GM21447 (cell line): ENCODE measurements around the gene DEFB125.
"Not testable (repeated sequence)": the region's sequence is repeated elsewhere in the genome, so short reads cannot be mapped to it uniquely, and the experiment has no call there.

Experiments
- ATAC-seq: cut with Tn5 transposase; IDR thresholded peaks from one replicate; pipeline ENCODE4 v1.9.1; 2021; ENCODE audit not compliant: unreplicated experiment

DEFB125 gene, protein sequence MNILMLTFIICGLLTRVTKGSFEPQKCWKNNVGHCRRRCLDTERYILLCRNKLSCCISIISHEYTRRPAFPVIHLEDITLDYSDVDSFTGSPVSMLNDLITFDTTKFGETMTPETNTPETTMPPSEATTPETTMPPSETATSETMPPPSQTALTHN

DNA sequence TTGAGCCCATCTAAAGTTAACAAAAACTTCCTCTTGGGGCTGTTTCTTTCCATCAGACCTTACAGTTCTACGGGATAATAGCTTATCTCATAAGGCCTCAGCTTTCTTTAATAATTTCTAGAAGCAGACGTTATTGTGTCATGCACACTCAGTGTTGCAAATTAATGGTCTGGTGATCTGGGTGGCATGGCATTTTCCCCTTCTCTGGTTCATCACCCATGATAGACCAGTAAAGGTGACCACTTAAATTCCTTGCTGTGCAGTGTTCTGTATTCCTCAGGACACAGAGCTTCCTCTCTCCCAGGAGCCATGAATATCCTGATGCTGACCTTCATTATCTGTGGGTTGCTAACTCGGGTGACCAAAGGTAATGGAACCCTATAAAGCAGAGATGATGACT lies at the start of gene DEFB125:
Gene DEFB125, plus strand, starts transcription at position 272 of the 400 bp plus-strand sequence. Its CDS starts 38 bp downstream, at position 310.
- ATAC-seq = no peak

DNA sequence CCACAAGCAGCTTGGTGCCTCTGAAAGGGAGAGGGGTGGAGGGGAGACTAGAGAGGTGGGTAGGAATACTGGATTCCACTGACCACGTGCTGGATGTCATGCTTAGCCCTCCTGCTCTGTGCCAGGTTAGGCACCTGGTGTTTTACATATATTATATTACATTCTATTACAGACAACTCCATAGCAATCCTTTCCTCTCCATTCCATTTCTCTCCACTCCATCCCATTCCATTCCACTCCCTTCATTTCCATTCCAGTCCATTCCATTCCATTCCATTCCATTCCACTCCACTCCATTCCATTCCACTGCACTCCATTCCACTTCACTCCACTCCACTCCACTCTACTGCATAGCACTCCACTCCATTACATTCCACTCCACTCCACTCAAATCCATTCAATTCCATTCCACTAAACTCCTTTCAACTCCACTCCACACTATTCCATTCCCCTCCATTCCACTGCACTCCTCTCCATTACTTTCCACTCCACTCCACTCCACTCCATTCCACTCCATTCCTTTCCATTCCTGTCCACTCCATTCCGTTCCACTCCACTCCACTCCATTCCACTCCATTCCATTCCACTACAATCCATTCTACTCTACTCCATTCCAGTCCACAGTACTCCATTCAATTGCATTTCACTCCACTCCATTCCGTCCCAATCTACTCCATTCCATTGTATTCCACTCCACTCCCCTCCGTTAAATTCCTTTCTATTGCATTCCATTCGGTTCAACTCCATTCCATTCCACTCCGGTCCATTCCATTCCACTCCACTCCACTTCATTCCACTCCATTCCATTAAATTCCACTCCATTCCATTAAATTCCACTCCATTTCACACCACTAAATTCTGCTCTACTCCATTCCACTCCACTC lies 27.2 kb upstream of the DEFB125 start:
- ATAC-seq = no peak

DNA sequence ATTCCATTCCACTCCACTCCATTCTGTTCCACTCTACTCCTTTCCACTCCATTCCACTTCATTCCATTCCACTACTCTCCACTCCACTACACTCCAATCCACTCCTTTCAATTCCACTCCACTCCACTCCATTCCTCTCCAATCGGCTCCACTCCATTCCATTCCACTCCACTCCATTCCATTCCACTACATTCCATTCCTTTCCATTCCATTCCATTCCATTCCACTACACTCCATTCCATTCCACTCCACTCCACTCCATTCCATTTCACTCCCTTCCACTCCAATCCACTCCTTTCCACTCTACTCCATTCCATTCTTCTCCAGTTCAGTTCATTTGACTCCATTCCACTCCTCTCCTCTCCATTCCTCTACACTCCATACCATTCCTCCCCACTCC lies 26.2 kb upstream of the DEFB125 start:
- no peak for ATAC-seq

DNA sequence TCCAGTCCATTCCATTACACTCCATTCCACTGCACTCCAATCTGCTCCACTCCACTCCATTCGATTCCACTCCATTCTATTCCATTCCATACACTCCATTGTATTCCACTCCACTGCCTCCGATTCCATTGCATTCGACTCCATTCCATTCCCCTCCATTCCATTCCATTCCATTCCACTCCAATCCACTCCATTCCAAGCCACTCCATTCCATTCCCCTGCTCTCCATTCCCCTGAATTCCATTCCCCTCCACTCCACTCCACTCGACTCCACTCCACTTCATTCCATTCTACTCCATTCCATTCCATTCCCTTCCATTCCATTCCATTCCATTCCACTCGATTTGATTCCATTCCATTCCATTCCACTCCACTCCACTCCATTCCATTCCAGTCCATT lies 25.7 kb upstream of the DEFB125 start:
- no peak for ATAC-seq

DNA sequence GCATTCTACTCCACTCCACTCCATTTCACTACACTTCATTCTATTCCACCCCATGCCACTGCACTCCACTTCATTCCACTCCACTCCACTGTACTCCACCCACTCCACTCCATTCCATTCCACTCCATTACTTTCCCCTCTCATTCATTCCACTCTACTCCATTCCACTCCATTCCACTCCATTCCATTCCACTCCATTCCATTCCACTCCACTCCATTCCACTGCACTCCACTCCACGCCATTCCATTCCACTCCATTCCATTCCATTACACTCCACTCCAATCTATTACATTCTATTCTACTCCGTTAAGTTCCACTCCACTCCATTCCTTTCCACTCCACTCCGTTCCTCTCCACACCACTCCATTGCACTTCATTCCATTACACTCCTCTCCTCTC lies 25.0 kb upstream of the DEFB125 start:
- ATAC-seq = no peak

DNA sequence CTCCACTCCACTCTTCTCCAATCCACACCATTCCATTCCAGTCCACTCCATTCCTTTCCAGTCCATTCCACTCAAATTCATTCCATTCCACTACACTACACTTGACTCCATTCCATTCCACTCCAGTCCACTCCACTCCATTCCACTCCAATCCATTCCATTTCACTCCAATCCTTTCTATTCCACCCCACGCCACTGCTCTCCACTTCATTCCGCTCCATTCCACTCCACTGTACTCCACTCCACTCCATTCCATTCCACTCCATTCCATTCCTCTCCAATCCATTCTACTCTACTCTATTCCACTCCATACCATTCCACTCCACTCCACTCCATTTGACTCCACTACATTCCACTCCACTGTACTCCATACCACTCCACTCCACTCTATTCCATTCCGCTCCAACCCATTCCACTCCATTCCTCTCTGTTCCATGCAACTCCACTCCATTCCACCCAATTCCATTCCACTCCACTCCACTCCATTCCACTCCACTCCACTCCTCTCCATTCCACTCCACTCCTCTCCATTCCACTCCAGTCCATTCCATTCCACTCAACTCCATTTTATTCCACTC lies 23.4 kb upstream of the DEFB125 start:
- no peak for ATAC-seq

DNA sequence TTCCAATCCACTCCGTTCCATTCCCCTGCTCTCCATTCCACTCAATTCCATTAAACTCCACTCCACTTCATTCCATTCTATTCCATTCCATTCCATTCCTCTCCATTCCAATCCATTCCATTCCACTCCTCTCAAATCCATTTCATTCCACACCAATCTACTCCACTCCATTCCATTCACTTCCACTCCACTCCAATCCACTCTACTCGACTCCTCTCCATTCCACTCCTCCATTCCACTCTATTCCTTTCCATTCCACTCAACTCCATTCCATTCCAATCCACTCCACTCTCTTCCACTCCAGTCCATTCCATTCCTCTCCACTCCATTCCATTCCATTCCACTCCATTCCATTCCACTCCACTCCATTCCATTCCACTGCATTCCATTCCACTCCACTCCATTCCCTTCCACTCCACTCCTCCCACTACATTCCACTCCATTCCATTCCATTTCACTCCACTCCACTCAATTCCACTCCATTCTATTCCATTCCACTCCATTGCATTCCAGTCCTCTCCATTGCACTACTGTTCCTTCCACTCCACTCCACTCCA lies 22.6 kb upstream of the DEFB125 start:
- ATAC-seq = no peak

DNA sequence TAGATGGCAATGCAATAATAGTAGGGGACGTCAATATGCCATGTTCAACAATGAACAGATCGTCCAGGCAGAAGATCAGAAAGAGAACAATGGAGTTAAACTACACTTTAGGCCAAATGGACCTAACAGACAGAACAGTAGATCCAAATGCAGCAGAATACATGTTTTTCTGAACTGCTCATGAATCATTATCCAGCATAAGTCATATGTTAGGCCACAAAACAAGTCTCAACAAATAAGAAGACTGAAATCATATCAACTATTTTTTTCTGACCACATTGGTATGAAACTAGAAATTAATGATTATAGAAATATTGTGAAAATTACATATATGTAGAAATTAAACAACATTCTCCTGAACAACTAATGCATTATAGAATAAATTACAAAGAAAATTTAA lies 10.2 kb upstream of the DEFB125 start:
- ATAC-seq = no peak

DNA sequence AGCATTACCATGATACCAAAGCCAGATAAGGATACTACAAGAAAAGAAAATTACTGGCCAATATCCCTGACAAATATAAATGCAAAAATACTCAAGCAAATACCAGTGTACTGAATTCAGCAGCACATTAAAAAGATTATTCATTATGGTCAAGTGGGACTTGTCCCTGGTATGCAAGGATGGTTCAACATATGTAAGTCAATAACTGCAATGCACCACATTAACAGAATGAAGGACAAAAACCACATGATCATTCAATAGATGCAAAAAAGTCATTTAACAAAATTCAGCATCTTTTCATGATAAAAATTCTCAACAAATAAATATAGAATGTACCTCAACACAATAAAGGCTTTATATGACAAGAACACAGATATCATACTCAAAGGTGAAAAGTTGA lies 9.1 kb upstream of the DEFB125 start:
- no peak for ATAC-seq

DNA sequence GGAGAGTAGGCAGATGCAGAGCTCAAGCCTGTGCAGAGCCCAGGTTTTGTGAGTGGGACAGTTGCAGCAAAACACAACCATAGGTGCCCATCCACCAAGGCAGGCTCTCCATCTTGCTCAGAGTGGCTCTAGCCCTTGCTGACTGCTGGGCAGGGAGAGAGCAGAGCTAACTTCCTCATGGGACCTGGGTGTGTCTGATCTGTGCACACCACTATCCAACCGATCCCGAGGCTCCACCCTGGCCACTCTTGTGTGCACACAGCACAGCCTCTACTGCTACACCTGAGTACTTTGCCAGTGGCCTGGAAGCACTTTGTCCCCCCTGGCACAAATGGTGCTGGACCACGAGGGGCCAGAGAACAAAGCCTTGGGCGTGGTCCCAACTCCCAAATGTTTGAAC lies 7.9 kb upstream of the DEFB125 start:
- ATAC-seq = no peak

DNA sequence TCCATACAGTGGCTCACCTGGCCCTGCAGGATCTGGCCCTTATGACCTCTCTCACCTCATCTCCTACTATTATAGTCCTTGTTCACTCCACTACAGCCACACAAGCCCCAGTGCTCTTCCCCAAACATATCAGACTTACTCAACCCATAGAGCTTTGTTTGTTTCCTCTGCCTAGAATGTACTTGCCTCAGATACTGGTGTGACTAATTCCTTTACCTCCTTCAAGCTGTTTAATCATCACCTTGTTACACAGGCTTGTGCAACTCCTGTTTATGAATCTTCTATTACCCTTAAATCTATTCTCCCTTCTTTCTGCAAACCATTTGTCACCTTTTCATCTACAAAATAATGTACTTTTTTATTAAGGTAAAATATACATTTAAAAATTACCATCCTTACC lies 3.2 kb downstream of the DEFB125 start:
- no peak for ATAC-seq

DNA sequence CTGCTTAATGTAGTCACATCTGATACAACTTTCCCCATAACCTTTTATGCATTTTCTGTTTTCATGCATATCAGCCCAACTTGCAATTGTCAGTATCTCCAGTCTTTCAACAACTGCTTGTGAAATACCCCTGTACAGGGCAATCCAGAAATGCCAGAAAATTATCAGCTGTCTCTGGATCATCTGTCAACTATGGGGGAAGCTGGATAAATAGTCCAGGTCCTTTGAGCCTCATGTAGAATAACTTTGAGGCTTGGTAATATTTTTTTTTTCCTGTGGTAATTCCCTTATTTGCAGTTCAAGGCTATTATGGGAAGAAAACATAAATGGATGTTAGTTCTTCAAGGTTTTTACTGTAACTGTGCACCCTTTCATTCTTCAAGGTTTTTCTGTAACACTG lies 6.2 kb downstream of the DEFB125 start:
- ATAC-seq = no peak

DNA sequence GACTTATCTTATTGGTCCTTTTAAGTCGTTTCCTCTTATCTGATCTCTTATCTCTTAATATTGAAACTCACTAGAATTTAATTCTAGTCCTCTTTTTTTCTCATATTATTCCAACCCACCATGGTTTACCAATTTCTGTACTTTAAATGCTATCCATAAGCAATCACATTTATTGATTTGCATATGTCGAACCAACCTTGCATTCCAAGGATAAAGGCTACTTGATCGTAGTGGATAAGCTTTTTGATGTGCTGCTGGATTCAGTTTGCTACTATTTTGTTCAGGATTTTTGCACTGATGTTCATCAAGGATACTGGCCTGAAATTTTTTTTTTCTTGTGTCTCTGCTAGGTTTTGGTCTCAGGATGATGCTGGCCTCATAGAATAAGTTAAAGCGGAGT lies 7.7 kb downstream of the DEFB125 start:
- ATAC-seq = no peak

DNA sequence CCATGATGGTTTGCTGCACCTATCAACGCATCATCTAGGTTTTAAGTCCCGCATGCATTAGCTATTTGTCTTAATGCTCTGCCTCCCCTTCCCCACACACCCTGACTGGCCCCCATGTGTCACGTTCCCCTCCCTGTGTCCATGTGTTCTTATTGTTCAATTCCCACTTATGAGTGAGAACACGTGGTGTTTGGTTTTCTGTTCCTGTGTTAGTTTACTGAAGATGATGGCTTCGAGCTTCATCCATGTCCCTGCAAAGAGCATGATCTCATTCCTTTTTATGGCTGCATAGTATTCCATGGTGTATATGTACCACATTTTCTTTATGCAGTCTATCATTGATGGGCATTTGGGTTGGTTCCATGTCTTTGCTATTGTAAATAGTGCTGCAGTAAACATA lies 10.2 kb downstream of the DEFB125 start:
- ATAC-seq = not testable (repeated sequence)

DNA sequence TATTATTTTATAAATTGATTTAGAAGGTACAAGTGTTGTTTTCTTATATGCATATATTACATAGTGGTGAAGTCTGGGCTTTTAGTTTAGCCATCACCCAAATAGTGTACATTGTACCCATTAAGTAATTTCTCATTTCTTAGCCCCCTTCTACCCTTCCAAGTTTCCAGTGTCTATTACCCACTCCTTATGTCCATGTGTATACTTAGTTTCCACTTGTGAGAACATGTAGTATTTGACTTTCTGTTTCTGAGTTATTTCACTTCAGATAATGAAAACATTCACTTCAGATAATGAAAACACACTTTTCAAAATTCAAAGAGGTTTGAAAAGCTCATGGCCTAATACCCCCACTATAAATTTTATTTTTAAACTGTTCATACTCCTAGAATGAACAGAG lies 14.5 kb downstream of the DEFB125 start:
- no peak for ATAC-seq

DNA sequence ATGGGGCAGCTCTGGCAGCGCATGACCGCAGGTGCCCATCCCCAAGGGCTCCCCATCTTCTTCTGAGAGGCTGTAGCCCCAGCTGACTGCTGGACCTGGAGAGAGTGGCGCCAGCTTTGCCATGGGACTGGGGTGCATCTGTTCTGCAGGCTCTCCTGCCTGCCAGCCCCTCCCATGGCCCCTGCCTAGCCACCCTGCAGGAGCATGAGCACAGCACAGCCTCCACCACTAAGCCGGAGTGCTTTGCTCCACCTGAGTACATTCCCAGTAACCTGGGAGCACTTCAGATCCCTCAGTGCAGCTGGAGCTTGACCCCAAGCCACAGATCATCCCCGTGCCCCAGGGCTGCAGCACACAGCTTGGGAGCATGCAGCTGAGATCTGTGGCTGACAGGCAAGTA lies 16.0 kb downstream of the DEFB125 start:
- ATAC-seq = no peak

DNA sequence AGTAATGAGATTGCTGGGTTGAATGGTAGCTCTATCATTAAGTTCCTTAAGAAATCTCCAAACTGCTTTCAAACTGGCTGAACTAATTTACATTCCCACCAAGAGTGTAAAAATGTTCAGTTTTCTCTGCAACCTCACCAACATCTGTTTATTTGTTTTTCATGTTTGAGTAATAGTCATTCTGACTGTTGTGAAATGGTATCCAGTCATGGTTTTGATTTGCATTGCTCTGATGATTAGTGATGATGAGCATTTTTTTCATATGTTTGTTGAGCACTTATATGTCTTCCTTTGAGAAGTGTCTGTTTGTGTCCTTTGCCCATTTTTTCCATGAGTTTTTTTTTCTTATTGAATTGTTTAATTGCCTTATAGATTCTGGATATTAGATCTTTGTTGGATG lies 24.9 kb downstream of the DEFB125 start:
- ATAC-seq = no peak

DNA sequence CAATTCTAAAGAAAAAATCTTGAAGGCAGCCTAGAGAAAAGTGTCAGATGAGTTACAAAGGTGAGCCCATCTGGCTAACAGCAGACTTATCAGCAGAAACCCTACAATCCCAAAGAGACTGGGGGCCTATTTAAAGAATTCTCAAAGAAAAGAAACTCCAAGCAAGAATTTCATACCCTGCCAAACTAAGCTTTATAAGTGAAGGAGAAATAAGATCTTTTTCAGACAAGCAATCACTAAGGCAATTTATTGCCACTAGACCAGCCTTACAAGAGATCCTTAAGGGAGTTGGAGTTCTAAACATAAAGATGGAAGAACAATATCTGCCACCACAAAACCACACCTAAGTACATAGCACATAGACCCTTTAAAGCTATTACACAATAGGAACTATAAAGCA lies 30.0 kb downstream of the DEFB125 start:
- ATAC-seq = no peak

DNA sequence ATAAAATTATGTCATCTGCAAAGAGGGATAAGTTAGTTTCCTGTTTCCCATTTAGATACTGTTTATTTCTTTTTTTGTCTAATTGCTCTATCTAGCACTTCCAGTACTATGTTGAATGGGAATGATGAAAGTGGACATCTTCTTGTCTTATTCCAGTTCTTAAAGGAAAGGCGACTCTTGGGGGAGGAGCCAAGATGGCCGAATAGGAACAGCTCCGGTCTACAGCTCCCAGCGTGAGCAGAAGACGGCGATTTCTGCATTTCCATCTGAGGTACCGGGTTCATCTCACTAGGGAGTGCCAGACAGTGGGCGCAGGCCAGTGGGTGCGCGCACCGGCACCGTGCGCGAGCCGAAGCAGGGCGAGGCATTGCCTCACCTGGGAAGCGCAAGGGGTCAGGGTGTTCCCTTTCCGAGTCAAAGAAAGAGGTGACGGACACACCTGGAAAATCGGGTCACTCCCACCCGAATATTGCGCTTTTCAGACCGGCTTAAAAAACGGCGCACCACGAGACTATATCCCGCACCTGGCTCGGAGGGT lies 42.4 kb downstream of the DEFB125 start:
- ATAC-seq = not testable (repeated sequence)

DNA sequence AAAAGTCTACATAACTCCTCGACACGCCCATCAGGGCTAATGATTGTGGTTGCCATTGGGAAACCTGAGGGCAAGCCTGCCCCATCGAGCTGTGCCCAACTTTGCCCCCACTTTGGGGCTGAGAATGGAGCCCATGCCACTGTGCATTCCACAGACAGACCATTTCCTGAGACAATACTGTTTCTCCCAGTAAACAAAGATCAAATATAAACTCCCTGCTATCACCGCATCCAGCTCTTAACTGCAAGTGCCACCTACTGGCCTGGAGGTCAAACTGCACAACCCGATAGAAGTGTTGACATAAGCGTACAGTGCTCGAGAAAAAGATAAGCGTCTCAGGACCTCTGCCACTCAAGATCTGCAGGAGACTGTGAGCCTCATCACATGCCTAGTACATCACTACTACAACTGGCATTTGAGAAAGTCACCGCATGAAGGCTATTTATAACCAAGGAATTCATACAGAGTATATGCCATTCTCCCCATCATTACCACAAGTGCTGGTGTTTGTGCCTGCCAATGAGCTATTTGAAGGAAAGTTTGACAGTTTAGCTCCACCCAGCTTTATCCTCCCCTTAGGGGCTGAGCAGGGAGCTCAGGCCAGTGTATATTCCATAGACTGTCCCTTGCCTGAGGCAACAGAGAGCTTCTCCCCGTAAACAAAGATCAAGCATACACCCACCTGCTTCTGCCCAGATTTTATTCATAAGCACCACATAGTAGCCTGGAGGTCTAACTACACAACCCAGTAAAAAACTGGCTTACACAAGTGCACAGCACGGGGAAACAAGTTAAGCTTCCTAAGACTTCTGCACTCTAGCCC lies 50.4 kb downstream of the DEFB125 start:
- ATAC-seq = no peak

DNA sequence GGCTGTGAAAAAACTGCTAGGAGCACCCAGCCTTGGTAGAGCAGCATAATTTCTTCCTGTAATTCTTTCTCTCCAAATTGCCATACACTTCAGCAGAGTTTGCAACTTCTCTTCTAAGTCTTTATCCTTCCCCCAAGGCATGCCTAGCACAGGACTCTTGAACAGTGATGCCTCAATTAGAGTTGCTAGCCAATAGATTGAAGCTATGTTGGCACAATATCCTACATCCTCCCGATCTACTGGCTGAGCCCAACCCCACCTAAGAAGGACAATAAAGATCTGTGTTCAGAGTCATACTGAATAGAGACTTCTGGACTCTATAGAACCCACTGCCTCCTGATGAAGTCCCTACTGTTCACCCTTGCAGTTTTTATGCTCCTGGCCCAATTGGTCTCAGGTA lies 54.8 kb downstream of the DEFB125 start, which contains the start of gene DEFB126:
Gene DEFB126, plus strand, starts transcription at position 301 of the 400 bp plus-strand sequence. Its CDS starts 39 bp downstream, at position 340.
- no peak for ATAC-seq
